Astrocyte (in vitro differentiated cells and primary cell): Measurements from ENCODE around the gene RAB30.

Source experiments
- EZH2 ChIP-seq: IDR thresholded peaks from 2 replicates; pipeline ENCODE4 v1.6.1; 2012; ENCODE audit warnings: mild to moderate bottlenecking, low read length, inconsistent platforms; ENCODE audit not compliant: insufficient read depth
- TF ChIP-seq, protein P1 (sequence below): IDR thresholded peaks from 2 replicates; pipeline ENCODE4 v1.5.1; 2011; ENCODE audit warnings: low read depth, mild to moderate bottlenecking, inconsistent platforms, low read length, moderate library complexity; ENCODE audit not compliant: insufficient read depth

- TF ChIP-seq, protein P1, sequence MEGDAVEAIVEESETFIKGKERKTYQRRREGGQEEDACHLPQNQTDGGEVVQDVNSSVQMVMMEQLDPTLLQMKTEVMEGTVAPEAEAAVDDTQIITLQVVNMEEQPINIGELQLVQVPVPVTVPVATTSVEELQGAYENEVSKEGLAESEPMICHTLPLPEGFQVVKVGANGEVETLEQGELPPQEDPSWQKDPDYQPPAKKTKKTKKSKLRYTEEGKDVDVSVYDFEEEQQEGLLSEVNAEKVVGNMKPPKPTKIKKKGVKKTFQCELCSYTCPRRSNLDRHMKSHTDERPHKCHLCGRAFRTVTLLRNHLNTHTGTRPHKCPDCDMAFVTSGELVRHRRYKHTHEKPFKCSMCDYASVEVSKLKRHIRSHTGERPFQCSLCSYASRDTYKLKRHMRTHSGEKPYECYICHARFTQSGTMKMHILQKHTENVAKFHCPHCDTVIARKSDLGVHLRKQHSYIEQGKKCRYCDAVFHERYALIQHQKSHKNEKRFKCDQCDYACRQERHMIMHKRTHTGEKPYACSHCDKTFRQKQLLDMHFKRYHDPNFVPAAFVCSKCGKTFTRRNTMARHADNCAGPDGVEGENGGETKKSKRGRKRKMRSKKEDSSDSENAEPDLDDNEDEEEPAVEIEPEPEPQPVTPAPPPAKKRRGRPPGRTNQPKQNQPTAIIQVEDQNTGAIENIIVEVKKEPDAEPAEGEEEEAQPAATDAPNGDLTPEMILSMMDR, result no peak
- no peak for TF ChIP-seq EZH2
These were observed 126.0 kb downstream of the RAB30 start for GRCh38 chr11:82945682-82946081.
